Activated CD8-positive, alpha-beta memory T cell treated with anti-CD3 and anti-CD28 coated beads, Interleukin-2, amount 50 U/mL, for 1 hour (primary cell): ENCODE measurements around the gene ALG1L2.
"Not testable (repeated sequence)": the region's sequence is repeated elsewhere in the genome, so short reads cannot be mapped to it uniquely, and the experiment has no call there.

Experiments
- DNase-seq: peaks from one replicate; pipeline ENCODE4 v3.0.0-alpha.2; 2020; ENCODE audit errors: extremely low read depth

Gene ALG1L2

GRCh38 chr3:130093741-130094391 is 12.2 kb downstream of the ALG1L2 start:
- no peak for DNase-seq

- not testable (repeated sequence) for DNase-seq
Observed at GRCh38 chr3:130094491-130094941, 12.9 kb downstream of the ALG1L2 start.

DNA sequence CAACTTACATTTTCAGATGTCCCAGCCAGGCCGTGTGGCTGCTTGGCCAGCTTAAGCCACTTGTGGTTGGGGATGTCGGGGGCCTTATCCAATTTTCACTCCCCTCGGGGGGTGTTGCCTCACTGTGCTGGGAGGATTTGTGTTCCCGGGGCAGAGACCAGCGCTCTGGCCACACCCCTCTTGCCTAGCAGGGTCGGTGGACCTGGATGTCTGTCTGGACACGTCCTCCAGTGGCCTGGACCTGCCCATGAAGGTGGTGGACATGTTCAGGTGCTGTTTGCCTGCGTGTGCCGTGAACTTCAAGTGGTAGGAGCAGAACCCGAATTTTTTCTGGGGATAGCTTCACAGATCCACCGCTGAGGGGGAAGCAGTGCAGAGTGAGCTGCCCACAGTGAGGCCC is 14.2 kb downstream of the ALG1L2 start:
- not testable (repeated sequence) for DNase-seq

DNA sequence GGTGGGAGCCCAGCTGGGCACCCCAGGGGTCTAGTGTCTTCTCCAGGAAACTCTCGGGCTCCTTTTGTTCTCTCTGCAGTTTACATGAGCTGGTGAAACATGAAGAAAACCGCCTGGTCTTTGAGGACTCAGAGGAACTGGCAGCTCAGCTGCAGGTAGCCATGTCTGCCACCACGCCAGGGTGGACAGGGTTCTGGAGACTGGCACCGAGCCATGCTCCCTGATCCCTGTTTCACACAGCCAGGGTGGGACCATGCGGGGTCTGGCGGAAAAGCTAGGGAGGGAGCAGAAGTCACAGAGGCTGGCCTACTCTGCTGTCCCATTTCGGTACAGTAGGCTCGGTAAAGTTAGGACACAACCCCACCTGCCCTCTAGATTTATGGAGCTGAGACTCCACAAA is 15.5 kb downstream of the ALG1L2 start:
- not testable (repeated sequence) for DNase-seq

- DNase-seq, result not testable (repeated sequence)
Observed at GRCh38 chr3:130097690-130098638, 16.3 kb downstream of the ALG1L2 start.

GRCh38 chr3:130098639-130099385 is 17.2 kb downstream of the ALG1L2 start:
- DNase-seq, result not testable (repeated sequence)

DNA sequence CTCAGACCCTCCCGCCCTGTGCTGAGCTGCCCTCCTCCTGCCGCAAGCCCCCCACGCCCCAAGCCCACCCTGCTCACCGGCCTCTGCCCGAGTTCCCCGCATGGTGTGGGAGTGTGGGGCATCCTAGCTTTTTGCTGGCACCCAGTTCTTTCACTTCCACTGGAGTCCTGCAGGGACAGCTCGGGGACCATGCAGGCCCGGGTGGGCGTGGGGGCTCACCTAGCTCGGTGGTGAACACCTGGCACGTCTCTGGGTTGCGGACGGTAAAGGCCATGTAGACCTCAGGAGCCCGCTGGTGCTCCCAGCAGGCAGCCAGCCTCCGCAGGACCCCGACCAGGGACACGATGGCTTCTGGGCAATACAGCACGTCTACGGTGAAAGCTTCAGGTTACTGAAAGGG is 20.9 kb downstream of the ALG1L2 start:
- not testable (repeated sequence) for DNase-seq

DNA sequence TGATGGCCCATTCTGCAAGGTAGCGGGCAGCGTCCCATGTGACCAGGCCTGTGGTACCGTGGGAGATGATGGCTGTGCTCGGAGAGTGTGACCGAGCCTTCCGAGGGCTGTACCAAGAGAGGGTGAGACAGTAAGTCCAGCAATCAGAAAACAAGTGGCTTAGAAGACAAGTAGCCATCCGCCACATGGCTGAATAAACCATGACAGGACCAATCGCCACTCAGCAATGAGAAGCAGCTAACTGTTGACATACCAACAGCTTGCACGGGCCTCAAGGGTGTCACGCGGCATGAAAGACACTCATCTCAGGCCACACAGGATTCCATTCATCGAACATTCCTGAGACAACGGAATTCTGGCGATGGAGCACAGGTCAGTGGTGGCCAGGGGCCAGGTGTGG is 22.6 kb downstream of the ALG1L2 start:
- not testable (repeated sequence) for DNase-seq

GRCh38 chr3:130107333-130107995 is 25.8 kb downstream of the ALG1L2 start:
- DNase-seq, result not testable (repeated sequence)

DNA sequence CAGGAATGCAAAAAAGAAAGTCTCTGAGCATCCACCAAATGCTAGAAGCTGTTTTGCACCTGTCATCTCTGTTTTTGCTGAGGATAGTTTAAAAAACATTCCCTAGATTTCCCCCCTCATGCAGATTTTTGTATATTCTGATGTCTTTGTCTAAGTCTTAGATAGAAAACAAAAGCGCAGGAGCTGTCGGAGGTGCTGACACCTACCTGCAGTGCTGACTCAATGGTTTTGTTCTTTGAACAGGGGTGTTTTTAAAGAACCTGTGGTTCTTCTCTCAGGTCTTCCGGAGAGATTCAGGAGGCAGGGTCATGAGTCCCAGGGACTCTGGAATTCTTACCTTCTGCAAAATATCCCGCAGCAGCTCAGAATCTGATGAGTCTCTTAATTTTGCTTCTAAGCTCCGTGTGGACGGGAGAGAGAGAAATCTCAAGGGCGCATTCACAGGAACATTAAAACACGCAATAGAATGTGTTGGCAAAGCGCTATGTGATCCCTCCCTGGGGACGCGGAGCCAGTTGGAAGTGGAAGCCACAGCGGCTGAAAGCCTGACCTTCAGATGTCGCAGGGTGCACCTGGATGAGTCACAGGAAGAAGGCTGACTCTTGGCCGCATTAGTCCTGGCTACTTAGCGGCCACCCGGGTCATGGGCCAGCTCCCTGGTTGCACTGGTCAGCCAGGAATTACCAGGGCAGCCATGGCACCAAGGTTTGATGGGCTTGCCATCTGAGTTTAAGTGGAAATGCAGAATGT is 27.4 kb downstream of the ALG1L2 start:
- not testable (repeated sequence) for DNase-seq

- not testable (repeated sequence) for DNase-seq
Observed at GRCh38 chr3:130110386-130111169, 28.9 kb downstream of the ALG1L2 start.

GRCh38 chr3:130111185-130111864 is 29.7 kb downstream of the ALG1L2 start:
- DNase-seq, result peak; percentile 97

DNA sequence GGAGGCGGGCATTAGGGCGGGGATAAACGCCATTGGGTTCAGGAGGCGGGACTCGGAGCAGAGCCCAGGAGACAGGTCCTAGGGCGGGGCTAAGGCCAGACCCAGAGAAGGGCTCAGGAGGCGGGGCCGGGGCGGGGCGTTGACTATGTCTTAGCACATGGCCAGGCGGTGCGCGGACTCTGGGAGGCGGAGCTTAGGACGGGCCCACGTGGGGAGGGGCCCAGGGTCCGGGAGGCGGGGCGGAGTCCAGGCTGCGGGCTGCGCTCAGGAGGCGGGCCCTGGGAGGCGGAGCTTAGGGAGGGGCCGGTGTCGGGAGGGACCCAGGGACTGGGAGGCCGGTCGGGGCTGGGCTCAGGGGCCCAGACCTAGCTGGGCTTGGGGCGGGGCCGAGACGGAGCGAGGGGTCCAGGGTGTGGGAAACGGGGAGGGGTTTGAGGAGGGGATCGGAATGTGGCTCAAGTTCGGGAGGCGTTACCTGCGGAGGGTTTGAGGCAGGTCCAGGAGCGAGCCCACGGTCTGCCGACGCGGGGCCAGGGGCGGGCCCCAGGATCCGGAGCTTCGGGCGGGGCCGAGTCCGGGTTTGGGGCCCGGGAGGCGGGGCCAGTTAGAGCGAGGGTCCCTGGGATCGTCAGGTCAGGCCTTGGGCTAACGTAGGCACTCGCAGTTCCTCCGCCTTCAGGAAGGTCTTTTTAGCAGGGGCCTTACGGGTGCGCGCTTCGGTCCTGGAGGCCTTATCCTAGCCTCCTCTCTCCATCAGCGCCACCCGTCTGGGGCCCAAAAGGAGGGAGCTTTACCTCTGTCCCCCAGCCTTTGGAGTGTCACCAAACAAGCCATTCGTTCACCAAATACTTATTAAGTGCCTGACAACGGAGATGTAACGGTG is 30.5 kb downstream of the ALG1L2 start:
- peak; percentile 95 for DNase-seq

- not testable (repeated sequence) for DNase-seq
Observed at GRCh38 chr3:130112748-130113073, 31.1 kb downstream of the ALG1L2 start.

DNA sequence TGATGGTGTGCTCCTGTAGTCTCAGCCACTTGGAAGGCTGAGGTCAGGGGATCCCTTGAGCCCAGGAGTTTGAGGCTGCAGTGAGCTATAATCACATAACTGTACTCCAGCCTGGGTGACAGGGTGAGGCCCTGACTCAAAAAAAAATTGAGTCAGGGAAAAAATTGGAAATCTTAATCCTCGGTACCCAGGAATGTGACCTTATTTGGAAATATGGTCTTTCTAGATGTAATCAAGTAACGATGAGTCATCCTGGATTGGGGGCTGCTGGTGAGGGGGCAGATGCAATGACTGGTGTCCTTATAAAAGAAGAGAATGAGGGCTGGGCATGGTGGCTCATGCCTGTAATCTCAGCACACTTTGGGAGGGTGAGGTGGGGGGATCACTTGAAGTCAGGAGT is 33.8 kb downstream of the ALG1L2 start:
- not testable (repeated sequence) for DNase-seq

DNA sequence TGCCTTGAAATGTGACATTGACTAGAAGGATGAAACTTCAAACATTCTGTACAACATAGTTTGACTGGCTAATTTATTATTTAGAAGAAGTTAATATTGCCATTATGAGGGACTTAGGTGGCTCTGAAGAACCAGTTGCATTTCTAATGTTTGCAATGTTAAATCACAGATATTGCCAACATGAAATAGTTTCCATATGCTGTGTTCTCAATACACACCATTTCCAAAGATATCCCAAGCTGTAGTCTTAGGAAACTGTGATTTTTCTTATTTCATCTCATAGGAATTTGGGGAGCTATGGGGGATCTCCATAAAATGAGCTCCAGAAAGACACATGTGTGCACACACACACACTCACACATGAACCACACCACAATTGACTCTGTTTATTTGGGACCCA is 36.3 kb downstream of the ALG1L2 start:
- no peak for DNase-seq

GRCh38 chr3:130119824-130120223 is 38.2 kb downstream of the ALG1L2 start:
- DNase-seq, result not testable (repeated sequence)

DNA sequence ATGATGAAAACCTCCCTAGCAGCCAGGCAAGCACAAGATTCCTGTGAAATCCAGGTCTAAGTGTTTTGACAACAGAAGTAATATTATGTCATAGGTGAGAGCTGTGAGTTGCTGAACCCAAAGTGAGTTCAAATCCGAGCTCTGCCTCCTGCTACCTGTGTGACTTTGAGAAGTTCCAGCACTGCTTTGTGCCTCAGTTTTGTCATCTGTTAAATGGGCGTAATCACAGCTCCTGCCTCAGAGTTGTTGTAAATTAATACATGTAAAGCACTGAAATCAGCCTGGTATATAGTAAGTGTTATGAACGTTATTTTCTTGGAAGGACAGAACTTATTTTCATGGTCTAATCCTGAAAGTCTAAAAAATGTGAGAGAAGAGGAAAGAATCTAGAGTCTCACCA is 38.7 kb downstream of the ALG1L2 start:
- DNase-seq, result not testable (repeated sequence)
